HG03457 (cell line): ENCODE measurements around the gene USP24.
"Not testable (repeated sequence)": the region's sequence is repeated elsewhere in the genome, so short reads cannot be mapped to it uniquely, and the experiment has no call there.

Experiments
- ATAC-seq: cut with Tn5 transposase; IDR thresholded peaks from one replicate; pipeline ENCODE4 v1.9.1; 2021; ENCODE audit warnings: moderate number of reproducible peaks; ENCODE audit not compliant: unreplicated experiment

Gene USP24

GRCh38 chr1:55040083-55040932 is 174.9 kb downstream of the USP24 start:
- ATAC-seq, result no peak

GRCh38 chr1:55039342-55040082 is 175.7 kb downstream of the USP24 start, which contains the start of gene PCSK9:
TSS of gene PCSK9 (plus strand) at chr1:55039548. CDS start at chr1:55039838, 290 bp downstream.
- no peak for ATAC-seq

GRCh38 chr1:55038974-55039341 is 176.2 kb downstream of the USP24 start:
- ATAC-seq, result no peak

- ATAC-seq, result no peak
Measured at GRCh38 chr1:55038552-55038838, 176.7 kb downstream of the USP24 start.

- ATAC-seq, result no peak
Measured at GRCh38 chr1:55037733-55038551, 177.2 kb downstream of the USP24 start.

GRCh38 chr1:55035904-55036303 is 179.3 kb downstream of the USP24 start:
- no peak for ATAC-seq

- no peak for ATAC-seq
Measured at GRCh38 chr1:55034476-55035133, 180.6 kb downstream of the USP24 start.

GRCh38 chr1:55033265-55033614 is 181.9 kb downstream of the USP24 start:
- ATAC-seq, result no peak

- ATAC-seq, result not testable (repeated sequence)
Measured at GRCh38 chr1:55031098-55031497, 184.1 kb downstream of the USP24 start.

GRCh38 chr1:55026682-55027081 is 188.5 kb downstream of the USP24 start:
- ATAC-seq, result not testable (repeated sequence)

GRCh38 chr1:55024163-55024562 is 191.0 kb downstream of the USP24 start:
- ATAC-seq, result not testable (repeated sequence)

GRCh38 chr1:55021942-55022546 is 193.1 kb downstream of the USP24 start:
- ATAC-seq, result no peak

GRCh38 chr1:55018395-55018794 is 196.8 kb downstream of the USP24 start:
- no peak for ATAC-seq
